Endothelial cell (in vitro differentiated cells): ENCODE measurements around the gene DNASE1L1. TPM values are rescaled to one million over a fixed set of nuclear protein-coding genes. Genes with fewer than 3 reads are reported as not detected.

Experiments
- DNase-seq: peaks from one replicate; pipeline ENCODE4 v3.0.0; 2021; ENCODE audit warnings: low spot score
- H3K27ac Mint-ChIP-seq: one replicate; pipeline ENCODE4 v1.8.0; 2021; ENCODE audit warnings: mixed read lengths, inconsistent platforms; ENCODE audit not compliant: unreplicated experiment
- H3K27me3 Mint-ChIP-seq: one replicate; pipeline ENCODE4 v1.8.0; 2021; ENCODE audit warnings: mild to moderate bottlenecking, moderate library complexity, mixed read lengths, inconsistent platforms; ENCODE audit not compliant: unreplicated experiment
- H3K36me3 Mint-ChIP-seq: one replicate; pipeline ENCODE4 v1.8.0; 2021; ENCODE audit warnings: mild to moderate bottlenecking, low read depth, mixed read lengths, inconsistent platforms; ENCODE audit not compliant: unreplicated experiment
- H3K4me1 Mint-ChIP-seq: one replicate; pipeline ENCODE4 v1.8.0; 2021; ENCODE audit warnings: mild to moderate bottlenecking, mixed read lengths, inconsistent platforms; ENCODE audit not compliant: unreplicated experiment
- H3K4me3 Mint-ChIP-seq: one replicate; pipeline ENCODE4 v1.8.0; 2021; ENCODE audit warnings: mild to moderate bottlenecking, mixed read lengths, inconsistent platforms; ENCODE audit not compliant: unreplicated experiment
- H3K9me3 Mint-ChIP-seq: one replicate; pipeline ENCODE4 v1.8.0; 2021; ENCODE audit warnings: mixed read lengths, inconsistent platforms; ENCODE audit not compliant: unreplicated experiment
- total RNA-seq: library from RNA; stranded (reverse); fragmentation: NEBNext Ultra II Directional; extraction: Animal tissue kit (Norgen Biotek cat#: 25700); gene quantifications from one replicate; pipeline ENCODE4 v1.2.1, GENCODE V29; 2021; ENCODE audit not compliant: unreplicated experiment
- TF ChIP-seq, protein P1 (sequence below): fragments of 200-600 bp; sonication (generic); IDR thresholded peaks from one replicate; pipeline ENCODE4 v1.5.0; 2021; ENCODE audit warnings: antibody characterized with exemption; ENCODE audit not compliant: unreplicated experiment

DNASE1L1 gene
- total RNA-seq, 1 donor from 2014 or later: 38.6 TPM

DNA sequence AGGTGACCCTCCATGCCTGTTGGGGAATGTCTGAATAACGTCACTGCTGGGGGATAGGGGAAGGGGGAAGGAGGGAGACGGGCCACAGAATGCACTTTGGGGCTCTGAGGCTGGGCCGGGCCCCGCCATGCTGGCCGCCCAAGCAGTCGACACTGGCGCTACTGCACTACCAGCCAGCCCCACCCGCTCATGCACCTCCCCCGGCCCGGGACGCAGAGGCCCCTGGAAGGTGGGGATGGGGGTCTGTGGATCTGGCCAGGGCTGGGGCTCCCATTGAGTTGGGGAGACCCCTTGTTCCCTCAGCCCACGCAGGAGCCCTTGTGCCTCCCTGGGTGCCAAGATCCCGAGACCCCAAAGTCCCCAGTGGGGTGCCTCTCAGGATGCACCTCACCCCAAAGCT is 52.5 kb downstream of the DNASE1L1 start:
- peaks cover 3% of the 10 kb centered on the region for H3K27me3 Mint-ChIP-seq
- no peaks in the 10 kb centered on the region for H3K9me3 Mint-ChIP-seq
- no peak overlapping the region for H3K27ac Mint-ChIP-seq
- H3K4me3 Mint-ChIP-seq: no peak overlapping the region
- TF ChIP-seq, protein P1, sequence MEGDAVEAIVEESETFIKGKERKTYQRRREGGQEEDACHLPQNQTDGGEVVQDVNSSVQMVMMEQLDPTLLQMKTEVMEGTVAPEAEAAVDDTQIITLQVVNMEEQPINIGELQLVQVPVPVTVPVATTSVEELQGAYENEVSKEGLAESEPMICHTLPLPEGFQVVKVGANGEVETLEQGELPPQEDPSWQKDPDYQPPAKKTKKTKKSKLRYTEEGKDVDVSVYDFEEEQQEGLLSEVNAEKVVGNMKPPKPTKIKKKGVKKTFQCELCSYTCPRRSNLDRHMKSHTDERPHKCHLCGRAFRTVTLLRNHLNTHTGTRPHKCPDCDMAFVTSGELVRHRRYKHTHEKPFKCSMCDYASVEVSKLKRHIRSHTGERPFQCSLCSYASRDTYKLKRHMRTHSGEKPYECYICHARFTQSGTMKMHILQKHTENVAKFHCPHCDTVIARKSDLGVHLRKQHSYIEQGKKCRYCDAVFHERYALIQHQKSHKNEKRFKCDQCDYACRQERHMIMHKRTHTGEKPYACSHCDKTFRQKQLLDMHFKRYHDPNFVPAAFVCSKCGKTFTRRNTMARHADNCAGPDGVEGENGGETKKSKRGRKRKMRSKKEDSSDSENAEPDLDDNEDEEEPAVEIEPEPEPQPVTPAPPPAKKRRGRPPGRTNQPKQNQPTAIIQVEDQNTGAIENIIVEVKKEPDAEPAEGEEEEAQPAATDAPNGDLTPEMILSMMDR: no peak
- no peaks in the 10 kb centered on the region for H3K4me1 Mint-ChIP-seq
- H3K36me3 Mint-ChIP-seq: peaks cover 3% of the 10 kb centered on the region
- no peak for DNase-seq

DNA sequence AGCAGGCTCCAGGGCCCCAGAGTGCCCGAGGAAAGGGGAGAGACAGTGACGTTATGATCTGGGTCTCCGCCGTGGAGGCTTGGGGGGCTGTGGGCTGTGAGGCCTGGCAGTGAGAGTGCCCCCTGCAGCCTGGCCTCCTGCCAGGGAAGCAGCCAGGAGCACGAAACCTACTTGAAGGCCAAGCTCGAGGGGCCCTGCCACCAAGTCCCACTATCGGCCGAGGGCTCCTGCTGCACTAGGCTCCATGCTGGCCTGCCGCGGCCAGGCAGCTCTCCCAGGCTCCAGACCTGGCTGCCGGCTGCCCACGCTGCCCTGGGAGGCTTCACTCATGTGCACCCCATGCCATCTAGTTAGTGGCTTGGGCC is 53.3 kb downstream of the DNASE1L1 start:
- no peak for DNase-seq
- Mint-ChIP-seq H3K9me3 (no peaks in the 10 kb centered on the region), H3K4me1 (no peaks in the 10 kb centered on the region), H3K27me3 (peaks cover 3% of the 10 kb centered on the region), H3K4me3 (no peak overlapping the region), H3K27ac (no peak overlapping the region), H3K36me3 (peaks cover 3% of the 10 kb centered on the region)
- TF ChIP-seq, protein P1: no peak

DNA sequence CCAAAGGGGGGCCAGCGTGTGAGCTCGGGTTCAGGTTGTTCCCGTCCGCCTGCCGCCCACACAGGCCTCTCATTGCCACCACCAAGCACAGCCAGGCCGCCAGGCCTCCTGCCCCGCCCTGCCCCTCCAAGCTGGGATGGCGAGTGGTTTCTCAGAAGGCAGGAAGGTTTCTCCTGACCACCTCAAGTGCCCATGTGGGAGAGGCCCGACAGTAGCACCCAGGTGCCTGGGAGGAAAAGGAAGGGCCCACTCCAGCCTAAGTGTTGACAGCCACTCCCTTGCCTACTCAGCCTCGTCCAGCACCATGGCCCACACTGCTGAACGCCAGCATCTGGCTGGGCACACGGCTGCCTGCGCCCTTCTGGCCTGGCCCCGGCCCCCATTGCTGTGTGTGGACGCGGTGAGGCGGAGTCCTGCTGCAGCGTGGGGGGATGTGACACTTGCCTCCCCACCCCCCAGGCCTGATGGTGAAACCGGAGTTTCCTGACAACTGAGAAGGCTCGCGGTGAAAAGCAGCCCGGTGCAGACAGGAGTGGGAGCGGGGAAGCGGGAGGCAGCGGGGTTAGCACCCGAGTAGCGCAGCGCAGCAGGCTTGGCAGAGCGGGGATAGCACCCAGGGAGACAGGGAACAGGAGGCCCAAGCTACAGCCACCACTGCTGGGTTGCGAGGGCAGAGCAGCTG is 53.8 kb downstream of the DNASE1L1 start:
- no peak overlapping the region for H3K27ac Mint-ChIP-seq
- DNase-seq: no peak
- no peaks in the 10 kb centered on the region for H3K9me3 Mint-ChIP-seq
- TF ChIP-seq, protein P1: no peak
- H3K27me3 Mint-ChIP-seq: peaks cover 3% of the 10 kb centered on the region
- peaks cover 3% of the 10 kb centered on the region for H3K36me3 Mint-ChIP-seq
- no peaks in the 10 kb centered on the region for H3K4me1 Mint-ChIP-seq
- no peak overlapping the region for H3K4me3 Mint-ChIP-seq

DNA sequence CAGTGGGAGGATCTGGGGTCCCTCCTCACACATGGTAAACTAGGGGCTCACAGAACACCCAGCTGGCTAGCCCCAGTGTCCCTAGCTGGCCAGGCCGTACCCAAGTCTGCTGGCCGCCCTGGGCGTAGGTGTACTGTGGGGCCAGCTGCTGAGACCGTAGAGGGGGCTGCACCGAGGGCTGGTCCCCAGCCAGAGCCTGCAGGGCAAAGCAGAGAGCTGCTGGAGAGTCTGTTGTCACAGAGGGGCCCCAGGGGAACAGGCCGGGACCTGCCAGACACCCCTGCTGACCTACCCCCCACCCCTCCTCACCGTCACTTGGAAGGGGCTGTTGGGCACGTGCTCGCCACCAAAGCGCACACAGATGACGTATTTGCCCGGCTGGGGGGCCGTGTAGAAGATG is 54.5 kb downstream of the DNASE1L1 start:
- Mint-ChIP-seq H3K27me3 (peaks cover 2% of the 10 kb centered on the region), H3K9me3 (no peaks in the 10 kb centered on the region), H3K4me1 (no peaks in the 10 kb centered on the region), H3K36me3 (peaks cover 3% of the 10 kb centered on the region), H3K27ac (no peak overlapping the region), H3K4me3 (no peak overlapping the region)
- TF ChIP-seq, protein P1: no peak
- DNase-seq: no peak

DNA sequence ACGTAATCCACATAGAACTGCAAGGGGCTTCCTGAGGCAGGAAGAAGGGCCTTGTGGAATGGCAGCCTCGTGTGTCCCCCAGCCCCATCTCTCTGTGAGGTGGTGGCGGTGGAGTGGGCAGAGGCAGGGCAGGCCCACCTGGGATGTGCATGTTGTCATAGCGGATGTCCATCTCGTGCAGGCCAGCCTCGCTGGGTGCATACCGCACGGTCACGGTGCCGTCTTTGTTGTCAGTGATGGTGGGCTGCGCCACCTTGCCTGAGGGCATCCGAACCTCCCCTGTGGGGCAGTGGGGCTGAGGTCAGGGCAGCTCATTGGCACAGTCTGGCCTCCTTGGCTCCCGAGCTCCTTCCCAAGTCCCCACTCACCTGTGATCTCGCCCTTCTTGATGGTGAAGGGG is 55.0 kb downstream of the DNASE1L1 start:
- no peak for DNase-seq
- Mint-ChIP-seq H3K27ac (no peak overlapping the region), H3K27me3 (peaks cover 2% of the 10 kb centered on the region), H3K4me1 (no peaks in the 10 kb centered on the region), H3K36me3 (peaks cover 3% of the 10 kb centered on the region), H3K4me3 (no peak overlapping the region), H3K9me3 (no peaks in the 10 kb centered on the region)
- TF ChIP-seq, protein P1: no peak
